Measurements from ENCODE around the gene SYNPR.
A peak's percentile ranks its signal among the peaks of the same experiment; 100 is the strongest.

The SYNPR gene

DNA sequence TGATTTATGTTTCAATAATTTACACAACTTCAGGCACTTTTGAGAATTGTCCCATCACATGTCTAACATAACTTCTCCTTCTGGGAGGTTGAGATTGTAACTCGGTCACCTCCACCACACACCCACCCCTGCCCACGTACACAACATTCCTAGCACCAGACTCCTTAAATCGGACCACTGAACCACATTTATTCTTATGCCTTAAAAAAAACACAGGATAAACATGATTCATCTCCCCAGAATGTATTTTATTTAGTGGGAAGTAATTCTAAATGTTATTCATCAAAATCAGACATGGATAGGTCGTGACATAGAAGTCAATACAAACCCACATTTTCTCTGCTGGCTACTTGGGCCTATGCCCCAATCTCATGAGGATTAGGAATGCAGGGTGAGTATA lies 377.4 kb downstream of the SYNPR start:
- DNase-seq (ENCODE audit: low read depth in 1 of 2, low spot score in 1 of 2): no peak
- TF ChIP-seq POLR2AphosphoS5 (IDR thresholded peaks at IDR 0.05; ENCODE audit: low read depth): no peak
- TF ChIP-seq SPI1 (IDR thresholded peaks at IDR 0.05; ENCODE audit: borderline replicate concordance, low read depth): no peak
- no peak for TF ChIP-seq GABPA (IDR thresholded peaks at IDR 0.05; ENCODE audit: low read depth)
- TF ChIP-seq REST (IDR thresholded peaks at IDR 0.05; ENCODE audit: insufficient replicate concordance, low read depth): no peak
- TF ChIP-seq, protein P1, sequence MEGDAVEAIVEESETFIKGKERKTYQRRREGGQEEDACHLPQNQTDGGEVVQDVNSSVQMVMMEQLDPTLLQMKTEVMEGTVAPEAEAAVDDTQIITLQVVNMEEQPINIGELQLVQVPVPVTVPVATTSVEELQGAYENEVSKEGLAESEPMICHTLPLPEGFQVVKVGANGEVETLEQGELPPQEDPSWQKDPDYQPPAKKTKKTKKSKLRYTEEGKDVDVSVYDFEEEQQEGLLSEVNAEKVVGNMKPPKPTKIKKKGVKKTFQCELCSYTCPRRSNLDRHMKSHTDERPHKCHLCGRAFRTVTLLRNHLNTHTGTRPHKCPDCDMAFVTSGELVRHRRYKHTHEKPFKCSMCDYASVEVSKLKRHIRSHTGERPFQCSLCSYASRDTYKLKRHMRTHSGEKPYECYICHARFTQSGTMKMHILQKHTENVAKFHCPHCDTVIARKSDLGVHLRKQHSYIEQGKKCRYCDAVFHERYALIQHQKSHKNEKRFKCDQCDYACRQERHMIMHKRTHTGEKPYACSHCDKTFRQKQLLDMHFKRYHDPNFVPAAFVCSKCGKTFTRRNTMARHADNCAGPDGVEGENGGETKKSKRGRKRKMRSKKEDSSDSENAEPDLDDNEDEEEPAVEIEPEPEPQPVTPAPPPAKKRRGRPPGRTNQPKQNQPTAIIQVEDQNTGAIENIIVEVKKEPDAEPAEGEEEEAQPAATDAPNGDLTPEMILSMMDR (IDR thresholded peaks at IDR 0.05; ENCODE audit: insufficient read depth, low read length): no peak

DNA sequence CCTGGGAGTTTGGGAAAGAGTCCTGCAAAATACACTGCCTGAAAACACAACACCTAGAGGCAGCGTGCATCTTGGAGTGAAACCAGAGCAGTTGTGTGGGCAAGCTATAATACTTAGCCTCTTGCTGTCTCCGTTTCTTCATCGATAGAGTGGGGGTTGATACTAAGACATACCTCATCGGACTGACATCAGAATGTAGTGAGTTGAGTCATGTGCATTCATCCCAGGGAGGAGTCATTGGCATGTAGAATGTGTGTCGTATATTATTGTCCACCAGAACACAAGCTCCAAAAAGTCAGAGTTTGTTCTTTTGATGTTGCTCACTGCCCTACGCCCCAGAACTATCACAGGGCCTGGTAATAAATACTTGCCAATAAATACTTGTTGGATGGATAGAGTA lies 378.7 kb downstream of the SYNPR start:
- no peak for DNase-seq (ENCODE audit: low read depth in 1 of 2, low spot score in 1 of 2)
- Histone ChIP-seq H3K4me3 (replicated peaks; ENCODE audit: insufficient read depth, low read length) (no peak overlapping the region), H3K27me3 (ENCODE audit: insufficient read depth, poor library complexity, severe bottlenecking) (no peaks in the 10 kb centered on the region), H3K27ac (replicated peaks) (no peak overlapping the region)
- TF ChIP-seq REST (IDR thresholded peaks at IDR 0.05; ENCODE audit: insufficient replicate concordance, low read depth): no peak
- TF ChIP-seq SPI1 (IDR thresholded peaks at IDR 0.05; ENCODE audit: borderline replicate concordance, low read depth): no peak
- TF ChIP-seq GABPA (IDR thresholded peaks at IDR 0.05; ENCODE audit: low read depth): no peak
- TF ChIP-seq, protein P1 (IDR thresholded peaks at IDR 0.05; ENCODE audit: insufficient read depth, low read length): no peak
- TF ChIP-seq POLR2AphosphoS5 (IDR thresholded peaks at IDR 0.05; ENCODE audit: low read depth): no peak

More for the DNA sequence above, 377.4 kb downstream of the SYNPR start:
- Histone ChIP-seq H3K27me3 (ENCODE audit: insufficient read depth, poor library complexity, severe bottlenecking) (no peaks in the 10 kb centered on the region), H3K4me3 (replicated peaks; ENCODE audit: insufficient read depth, low read length) (no peak overlapping the region), H3K27ac (replicated peaks) (no peak overlapping the region)

DNA sequence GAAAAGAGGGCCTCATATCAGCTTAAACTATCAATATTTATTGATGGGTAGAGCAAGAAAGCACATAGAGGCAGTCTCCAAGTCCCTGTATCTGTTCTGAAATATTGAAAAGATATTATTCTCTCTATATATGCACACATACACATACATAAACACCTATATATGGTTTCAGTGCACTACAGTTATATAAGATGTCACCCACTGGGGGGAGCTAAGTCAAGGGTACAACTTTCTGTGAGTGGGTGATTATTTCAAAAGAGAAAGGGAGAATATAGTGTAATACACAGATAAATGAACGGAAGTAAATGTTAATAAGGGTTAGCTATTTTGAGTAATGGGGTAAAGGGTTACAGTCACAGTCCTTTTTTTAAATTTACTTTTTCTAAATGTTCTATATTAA lies 383.1 kb downstream of the SYNPR start:
- no peak for DNase-seq (ENCODE audit: low read depth in 1 of 2, low spot score in 1 of 2)
- Histone ChIP-seq H3K27me3 (ENCODE audit: insufficient read depth, poor library complexity, severe bottlenecking) (no peaks in the 10 kb centered on the region), H3K27ac (replicated peaks) (no peak overlapping the region), H3K4me3 (replicated peaks; ENCODE audit: insufficient read depth, low read length) (no peak overlapping the region)
- TF ChIP-seq POLR2AphosphoS5 (IDR thresholded peaks at IDR 0.05; ENCODE audit: low read depth): no peak
- TF ChIP-seq REST (IDR thresholded peaks at IDR 0.05; ENCODE audit: insufficient replicate concordance, low read depth): no peak
- TF ChIP-seq, protein P1 (IDR thresholded peaks at IDR 0.05; ENCODE audit: insufficient read depth, low read length): peak; percentile 11
- no peak for TF ChIP-seq SPI1 (IDR thresholded peaks at IDR 0.05; ENCODE audit: borderline replicate concordance, low read depth)

Data from HL-60 (cell line).